Panc1 (cell line): ENCODE measurements around the gene XG. TPM values are rescaled to one million over a fixed set of nuclear protein-coding genes. Genes with fewer than 3 reads are reported as not detected.

Source experiments
- ATAC-seq: fragments of 200-7000 bp; cut with Tn5 transposase; 2 replicates; pipeline ENCODE4 v1.9.1; 2020; ENCODE audit warnings: mild to moderate bottlenecking, moderate library complexity
- BruUV-seq: library from RNA; stranded (reverse); fragments of 400-500 nt; replicated peaks from 2 replicates; lab custom pipeline; 2021; lab: Mats Ljungman, UMichigan
- CTCF ChIA-PET: fragments of 300-600 bp; sonication (Branson Sonifier 250); formaldehyde crosslinking; loops from one replicate; lab custom pipeline; 2022; ENCODE audit warnings: antibody characterized with exemption; lab: Charles Lee
- POLR2A ChIA-PET: fragments of 300-600 bp; sonication (Branson Sonifier 250); formaldehyde crosslinking; loops from one replicate; lab custom pipeline; 2022; ENCODE audit warnings: antibody characterized with exemption; lab: Charles Lee
- DNase-seq: peaks from one replicate; pipeline ENCODE4 v3.0.0-alpha.2; 2010; ENCODE audit warnings: low read depth, low spot score
- H3K27ac ChIP-seq: 2 replicates; pipeline ENCODE4 v1.5.1; 2011; ENCODE audit warnings: mild to moderate bottlenecking, low read length, inconsistent platforms
- H3K27me3 ChIP-seq: fragments of 200-500 bp; sonication (Bioruptor generic); 2 replicates; pipeline ENCODE4 v1.6.0; 2014; ENCODE audit warnings: low read length, inconsistent platforms; ENCODE audit not compliant: control insufficient read depth, insufficient read depth
- H3K36me3 ChIP-seq: fragments of 200-500 bp; sonication (Bioruptor generic); 2 replicates; pipeline ENCODE4 v1.5.1; 2014; ENCODE audit warnings: inconsistent platforms, mild to moderate bottlenecking, low read length, moderate library complexity; ENCODE audit not compliant: control insufficient read depth, insufficient read depth
- H3K4me1 ChIP-seq: 2 replicates; pipeline ENCODE4 v1.5.1; 2011; ENCODE audit warnings: inconsistent platforms, mild to moderate bottlenecking, low read length, moderate library complexity; ENCODE audit not compliant: control insufficient read depth, insufficient read depth
- H3K4me3 ChIP-seq, 2 experiments: 2 replicates each; pipeline ENCODE4 v1.5.1; 2011 to 2012; ENCODE audit warnings: low read depth in 2 of 2, low read length in 2 of 2, mild to moderate bottlenecking in 2 of 2, inconsistent platforms in 1 of 2, moderate library complexity in 1 of 2
- H3K9me3 ChIP-seq: fragments of 200-500 bp; sonication (Bioruptor generic); 2 replicates; pipeline ENCODE4 v1.5.1; 2014; ENCODE audit warnings: low read depth, mild to moderate bottlenecking, inconsistent platforms, low read length, moderate library complexity; ENCODE audit not compliant: control insufficient read depth, insufficient read depth
- POLR2AphosphoS5 ChIP-seq: IDR thresholded peaks from 2 replicates; pipeline ENCODE4 v1.6.1; 2012; ENCODE audit warnings: mild to moderate bottlenecking, low read depth, low read length, moderate library complexity
- SIN3A ChIP-seq: IDR thresholded peaks from 2 replicates; pipeline ENCODE4 v1.6.1; 2012; ENCODE audit warnings: low read depth, mild to moderate bottlenecking, low read length, moderate library complexity, borderline replicate concordance; ENCODE audit not compliant: insufficient read depth
- TCF7L2 ChIP-seq: IDR thresholded peaks from 2 replicates; pipeline ENCODE4 v1.6.1; 2011; ENCODE audit warnings: mild to moderate bottlenecking, low read depth, low read length, inconsistent platforms
- in situ Hi-C: cut with HindIII; loops from 2 replicates; pipeline ENCODE4 v1.10.0; 2016; ENCODE audit warnings: low sequenced_read_pairs, low pct_unique_long_range_greater_than_20kb
- intact Hi-C: fragments of 100-400 bp; cut with micrococcal nuclease; formaldehyde crosslinking; loops from one replicate; pipeline ENCODE4 v1.10.0; 2022; ENCODE audit not compliant: unreplicated experiment
- total RNA-seq: library from RNA; stranded (reverse); gene quantifications from one replicate; pipeline ENCODE4 v1.2.1, GENCODE V29; 2021; ENCODE audit not compliant: unreplicated experiment
- TF ChIP-seq, protein P1 (sequence below): fragments of 450-650 bp; IDR thresholded peaks from 2 replicates; pipeline ENCODE4 v1.5.1; 2017; ENCODE audit warnings: mild to moderate bottlenecking
- TF ChIP-seq, protein P2 (sequence below), 2 experiments: IDR thresholded peaks; 2 replicates each; pipeline ENCODE4 v1.6.1; 2011 to 2012; ENCODE audit warnings: low read depth in 2 of 2, control low read depth in 1 of 2, low read length in 1 of 2, mild to moderate bottlenecking in 1 of 2, moderate library complexity in 1 of 2; ENCODE audit not compliant: insufficient read depth in 1 of 2

The XG gene
- total RNA-seq, 1 experiment from 2014 or later, result not detected

DNA sequence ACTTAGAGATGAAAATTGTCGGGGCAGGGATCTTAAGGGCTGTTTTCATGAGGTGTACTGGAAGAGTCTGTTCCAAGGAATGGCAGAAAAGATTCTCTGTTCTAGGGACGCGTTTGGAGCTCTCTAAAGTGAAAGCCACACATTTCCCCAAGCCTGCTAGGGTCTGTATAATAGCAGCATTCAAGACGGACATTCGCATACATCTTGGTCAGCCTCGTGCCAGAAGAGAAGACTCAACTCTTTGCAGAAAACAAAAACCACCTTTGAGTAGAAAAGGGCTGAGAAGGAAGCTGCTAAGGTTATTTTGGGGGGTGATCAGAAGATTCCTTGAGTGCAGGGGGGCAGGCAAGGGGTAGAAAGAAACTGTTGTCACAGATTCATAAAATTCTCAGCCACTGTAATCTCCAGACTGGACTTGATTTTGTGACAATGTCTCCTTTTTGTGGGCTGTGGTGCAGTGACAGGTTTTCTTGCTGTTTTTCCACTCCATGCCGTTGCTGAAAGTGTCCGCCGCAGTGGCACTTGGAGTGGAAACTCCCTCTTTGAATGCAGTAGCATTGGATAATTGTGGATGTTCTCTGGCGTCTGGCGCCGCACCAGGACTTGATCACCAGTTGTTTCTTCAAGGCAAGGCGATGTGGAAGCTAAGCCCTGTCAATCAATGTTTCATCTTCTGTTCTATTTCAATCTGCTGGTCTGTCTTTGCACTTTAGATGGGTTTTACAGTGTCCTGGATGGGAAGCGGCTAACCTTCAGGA is 79.8 kb downstream of the XG start:
- intact Hi-C loops, result no loop called here
- POLR2A ChIA-PET, result no interaction called here
- TF ChIP-seq POLR2AphosphoS5 (no peak), SIN3A (no peak), TCF7L2 (no peak)
- TF ChIP-seq, protein P1, sequence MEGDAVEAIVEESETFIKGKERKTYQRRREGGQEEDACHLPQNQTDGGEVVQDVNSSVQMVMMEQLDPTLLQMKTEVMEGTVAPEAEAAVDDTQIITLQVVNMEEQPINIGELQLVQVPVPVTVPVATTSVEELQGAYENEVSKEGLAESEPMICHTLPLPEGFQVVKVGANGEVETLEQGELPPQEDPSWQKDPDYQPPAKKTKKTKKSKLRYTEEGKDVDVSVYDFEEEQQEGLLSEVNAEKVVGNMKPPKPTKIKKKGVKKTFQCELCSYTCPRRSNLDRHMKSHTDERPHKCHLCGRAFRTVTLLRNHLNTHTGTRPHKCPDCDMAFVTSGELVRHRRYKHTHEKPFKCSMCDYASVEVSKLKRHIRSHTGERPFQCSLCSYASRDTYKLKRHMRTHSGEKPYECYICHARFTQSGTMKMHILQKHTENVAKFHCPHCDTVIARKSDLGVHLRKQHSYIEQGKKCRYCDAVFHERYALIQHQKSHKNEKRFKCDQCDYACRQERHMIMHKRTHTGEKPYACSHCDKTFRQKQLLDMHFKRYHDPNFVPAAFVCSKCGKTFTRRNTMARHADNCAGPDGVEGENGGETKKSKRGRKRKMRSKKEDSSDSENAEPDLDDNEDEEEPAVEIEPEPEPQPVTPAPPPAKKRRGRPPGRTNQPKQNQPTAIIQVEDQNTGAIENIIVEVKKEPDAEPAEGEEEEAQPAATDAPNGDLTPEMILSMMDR, result no peak
- TF ChIP-seq, protein P2, sequence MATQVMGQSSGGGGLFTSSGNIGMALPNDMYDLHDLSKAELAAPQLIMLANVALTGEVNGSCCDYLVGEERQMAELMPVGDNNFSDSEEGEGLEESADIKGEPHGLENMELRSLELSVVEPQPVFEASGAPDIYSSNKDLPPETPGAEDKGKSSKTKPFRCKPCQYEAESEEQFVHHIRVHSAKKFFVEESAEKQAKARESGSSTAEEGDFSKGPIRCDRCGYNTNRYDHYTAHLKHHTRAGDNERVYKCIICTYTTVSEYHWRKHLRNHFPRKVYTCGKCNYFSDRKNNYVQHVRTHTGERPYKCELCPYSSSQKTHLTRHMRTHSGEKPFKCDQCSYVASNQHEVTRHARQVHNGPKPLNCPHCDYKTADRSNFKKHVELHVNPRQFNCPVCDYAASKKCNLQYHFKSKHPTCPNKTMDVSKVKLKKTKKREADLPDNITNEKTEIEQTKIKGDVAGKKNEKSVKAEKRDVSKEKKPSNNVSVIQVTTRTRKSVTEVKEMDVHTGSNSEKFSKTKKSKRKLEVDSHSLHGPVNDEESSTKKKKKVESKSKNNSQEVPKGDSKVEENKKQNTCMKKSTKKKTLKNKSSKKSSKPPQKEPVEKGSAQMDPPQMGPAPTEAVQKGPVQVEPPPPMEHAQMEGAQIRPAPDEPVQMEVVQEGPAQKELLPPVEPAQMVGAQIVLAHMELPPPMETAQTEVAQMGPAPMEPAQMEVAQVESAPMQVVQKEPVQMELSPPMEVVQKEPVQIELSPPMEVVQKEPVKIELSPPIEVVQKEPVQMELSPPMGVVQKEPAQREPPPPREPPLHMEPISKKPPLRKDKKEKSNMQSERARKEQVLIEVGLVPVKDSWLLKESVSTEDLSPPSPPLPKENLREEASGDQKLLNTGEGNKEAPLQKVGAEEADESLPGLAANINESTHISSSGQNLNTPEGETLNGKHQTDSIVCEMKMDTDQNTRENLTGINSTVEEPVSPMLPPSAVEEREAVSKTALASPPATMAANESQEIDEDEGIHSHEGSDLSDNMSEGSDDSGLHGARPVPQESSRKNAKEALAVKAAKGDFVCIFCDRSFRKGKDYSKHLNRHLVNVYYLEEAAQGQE (IDR thresholded peaks at IDR 0.05; ENCODE audit: insufficient read depth in 1 of 2, low read depth in 2 of 2, low read length in 1 of 2), result no peak

DNA sequence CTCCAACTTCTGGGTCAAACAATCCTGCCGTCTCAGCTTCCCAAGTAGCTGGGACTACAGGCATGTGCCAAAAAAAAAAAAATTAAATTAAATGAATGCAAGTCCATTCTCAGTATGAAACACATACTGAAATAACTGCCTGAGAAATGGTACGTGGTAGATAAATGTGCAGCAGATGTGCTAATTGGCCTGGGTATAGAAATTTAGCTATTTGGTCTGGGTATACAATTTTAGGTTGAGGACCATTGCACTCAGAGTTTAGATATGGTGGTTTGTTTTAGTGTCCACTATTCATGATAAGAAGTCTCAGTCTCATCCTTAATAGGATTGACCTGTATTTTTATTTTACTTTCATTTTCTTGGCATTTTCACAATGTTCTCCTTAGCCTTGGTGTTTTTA is 86.1 kb downstream of the XG start:
- no peaks in the 10 kb centered on the region for H3K9me3 ChIP-seq
- ATAC-seq (no peak), DNase-seq (no peak)
- in situ Hi-C loops, result no loop called here
- H3K4me1 ChIP-seq, result no peaks in the 10 kb centered on the region
- no TSS peak for BruUV-seq
- POLR2A ChIA-PET, result no interaction called here
- no peak for TF ChIP-seq SIN3A
- TF ChIP-seq, protein P2 (IDR thresholded peaks at IDR 0.05; ENCODE audit: insufficient read depth in 1 of 2, low read depth in 2 of 2, low read length in 1 of 2), result no peak
- no peak for TF ChIP-seq POLR2AphosphoS5
- TF ChIP-seq, protein P1, result no peak
- H3K4me3 ChIP-seq, result no peak overlapping the region
- no peaks in the 10 kb centered on the region for H3K27me3 ChIP-seq
- H3K27ac ChIP-seq, result no peak overlapping the region
- CTCF ChIA-PET, result no interaction called here
- no peaks in the 10 kb centered on the region for H3K36me3 ChIP-seq
- intact Hi-C loops, result no loop called here

More for the DNA sequence above, 79.8 kb downstream of the XG start:
- ATAC-seq, result no peak
- Histone ChIP-seq H3K4me1 (no peaks in the 10 kb centered on the region), H3K9me3 (no peaks in the 10 kb centered on the region), H3K27ac (no peak overlapping the region), H3K27me3 (no peaks in the 10 kb centered on the region), H3K36me3 (no peaks in the 10 kb centered on the region), H3K4me3 (no peak overlapping the region)
- in situ Hi-C loops, result no loop called here
- DNase-seq, result no peak
- CTCF ChIA-PET, result no interaction called here
- BruUV-seq, result no TSS peak
